Loucy (cell line): ENCODE data around the gene RAVER2.

ENCODE experiments used
- H2AFZ ChIP-seq: fragments of 200-600 bp; sonication (generic); 2 replicates; pipeline ENCODE4 v1.6.0; 2016; ENCODE audit warnings: antibody characterized with exemption, mild to moderate bottlenecking, low read length, moderate library complexity
- H3F3A ChIP-seq: fragments of 200-600 bp; 2 replicates; pipeline ENCODE4 v1.6.0; 2016; ENCODE audit warnings: antibody characterized with exemption, low read depth, mild to moderate bottlenecking
- H3K27me3 ChIP-seq: fragments of 200-600 bp; sonication (generic); 2 replicates; pipeline ENCODE4 v1.6.1; 2014; ENCODE audit warnings: low read length, mild to moderate bottlenecking; ENCODE audit not compliant: insufficient read depth, poor library complexity, severe bottlenecking
- H3K36me3 ChIP-seq: fragments of 200-600 bp; sonication (generic); 2 replicates; pipeline ENCODE4 v1.6.1; 2016; ENCODE audit warnings: low read length; ENCODE audit not compliant: insufficient read depth
- H3K4me1 ChIP-seq: fragments of 200-600 bp; sonication (generic); 2 replicates; pipeline ENCODE4 v1.5.1; 2014; ENCODE audit warnings: low read length, mild to moderate bottlenecking; ENCODE audit not compliant: insufficient read depth, poor library complexity, severe bottlenecking
- H3K4me2 ChIP-seq: fragments of 200-600 bp; sonication (generic); 2 replicates; pipeline ENCODE4 v1.6.0; 2014; ENCODE audit warnings: antibody characterized with exemption, low read length, low read depth, mild to moderate bottlenecking; ENCODE audit not compliant: poor library complexity, severe bottlenecking
- H3K4me3 ChIP-seq: fragments of 200-600 bp; sonication (generic); 2 replicates; pipeline ENCODE4 v1.5.1; 2014; ENCODE audit warnings: low read length, mild to moderate bottlenecking, mixed read lengths; ENCODE audit not compliant: poor library complexity, severe bottlenecking
- H3K79me2 ChIP-seq: fragments of 200-600 bp; sonication (generic); 2 replicates; pipeline ENCODE4 v1.6.1; 2014; ENCODE audit warnings: low read length; ENCODE audit not compliant: insufficient read depth
- H3K9ac ChIP-seq: fragments of 200-600 bp; sonication (generic); 2 replicates; pipeline ENCODE4 v1.6.0; 2014; ENCODE audit warnings: mild to moderate bottlenecking, low read depth, low read length, moderate library complexity; ENCODE audit not compliant: poor library complexity, severe bottlenecking
- H3K9me2 ChIP-seq: fragments of 200-600 bp; sonication (generic); replicated peaks from 2 replicates; pipeline ENCODE4 v1.6.1; 2016; ENCODE audit warnings: low read depth, low read length, mixed read lengths
- H3K9me3 ChIP-seq: fragments of 200-600 bp; sonication (generic); 2 replicates; pipeline ENCODE4 v1.6.1; 2014; ENCODE audit warnings: mild to moderate bottlenecking, antibody characterized with exemption, low read length, low read depth; ENCODE audit not compliant: insufficient read depth
- H4K20me1 ChIP-seq: fragments of 200-600 bp; sonication (generic); 2 replicates; pipeline ENCODE4 v1.6.0; 2014; ENCODE audit warnings: antibody characterized with exemption, low read length, mild to moderate bottlenecking; ENCODE audit not compliant: insufficient read depth, poor library complexity, severe bottlenecking
- CTCF ChIP-seq: fragments of 200-600 bp; sonication (generic); conservative IDR thresholded peaks from 2 replicates; pipeline ENCODE4 v1.5.1; 2014; ENCODE audit warnings: mild to moderate bottlenecking, antibody characterized with exemption, low read length
- EZH2phosphoT487 ChIP-seq: fragments of 200-600 bp; IDR thresholded peaks from 2 replicates; pipeline ENCODE4 v1.6.1; 2018; ENCODE audit warnings: antibody characterized with exemption, mild to moderate bottlenecking, moderate library complexity, borderline replicate concordance

The RAVER2 gene

GRCh38 chr1:64748222-64748621 is 3.3 kb downstream of the RAVER2 start:
- no peaks in the 10 kb centered on the region for H3K9me3 ChIP-seq
- no peak overlapping the region for H3K9ac ChIP-seq
- H3K27me3 ChIP-seq, result no peaks in the 10 kb centered on the region
- peaks cover 30% of the 10 kb centered on the region for H4K20me1 ChIP-seq
- H2AFZ ChIP-seq, result no peak overlapping the region
- no peaks in the 10 kb centered on the region for H3K36me3 ChIP-seq
- peak overlapping the region; percentile 100 for H3K4me2 ChIP-seq
- H3K4me3 ChIP-seq, result peak overlapping the region; percentile 99
- H3K4me1 ChIP-seq, result peaks cover 59% of the 10 kb centered on the region
- H3K9me2 ChIP-seq, result no peaks in the 10 kb centered on the region
- H3K79me2 ChIP-seq, result peaks cover 73% of the 10 kb centered on the region
- H3F3A ChIP-seq, result peaks cover 8% of the 10 kb centered on the region
- no peak for TF ChIP-seq CTCF

GRCh38 chr1:64748706-64749105 is 3.8 kb downstream of the RAVER2 start:
- Histone ChIP-seq H3K79me2 (peaks cover 77% of the 10 kb centered on the region), H2AFZ (no peak overlapping the region), H3K9me2 (no peaks in the 10 kb centered on the region), H3F3A (peaks cover 8% of the 10 kb centered on the region), H3K9me3 (no peaks in the 10 kb centered on the region), H3K9ac (no peak overlapping the region), H4K20me1 (peaks cover 30% of the 10 kb centered on the region), H3K27me3 (no peaks in the 10 kb centered on the region), H3K4me1 (peaks cover 59% of the 10 kb centered on the region), H3K36me3 (no peaks in the 10 kb centered on the region), H3K4me3 (peak overlapping the region; percentile 99), H3K4me2 (peak overlapping the region; percentile 100)
- TF ChIP-seq EZH2phosphoT487 (no peak), CTCF (no peak)

GRCh38 chr1:64750092-64750491 is 5.2 kb downstream of the RAVER2 start:
- peaks cover 90% of the 10 kb centered on the region for H3K79me2 ChIP-seq

More at GRCh38 chr1:64750092-64750491, 5.2 kb downstream of the RAVER2 start:
- Histone ChIP-seq H2AFZ (no peak overlapping the region), H3K9ac (peak overlapping the region; percentile 6), H3K4me1 (peaks cover 56% of the 10 kb centered on the region), H3K36me3 (no peaks in the 10 kb centered on the region), H3F3A (peaks cover 8% of the 10 kb centered on the region), H3K9me3 (no peaks in the 10 kb centered on the region), H3K27me3 (no peaks in the 10 kb centered on the region), H3K9me2 (no peaks in the 10 kb centered on the region), H3K4me2 (peak overlapping the region; percentile 100), H4K20me1 (peaks cover 30% of the 10 kb centered on the region), H3K4me3 (peak overlapping the region; percentile 99)
- TF ChIP-seq CTCF (no peak), EZH2phosphoT487 (no peak)
